Tibial artery (tissue), 4 donors: Measurements from ENCODE around the gene IRF2.

Experiments
- DNase-seq, 2 donors: peaks; one replicate each; pipeline ENCODE4 v3.0.0-alpha.2; 2019
- H3K27ac ChIP-seq, 2 donors: fragments of 200-600 bp; sonication (generic) in 1 of 2; 1 replicate in 1 of 2; 2 replicates in 1 of 2; pipeline ENCODE4 v1.5.1; 2018 to 2019; ENCODE audit warnings: mild to moderate bottlenecking in 1 of 2
- H3K27me3 ChIP-seq, 2 donors: fragments of 200-600 bp; sonication (generic) in 1 of 2; one replicate each; pipeline versions ENCODE4 v1.5.1 to v1.6.0; 2016 to 2019
- H3K36me3 ChIP-seq, 3 donors: fragments of 200-600 bp; sonication (generic) in 2 of 3; one replicate each; pipeline ENCODE4 v1.5.1; 2016 to 2019; ENCODE audit warnings: mild to moderate bottlenecking in 2 of 3
- H3K4me1 ChIP-seq, 4 donors: fragments of 200-600 bp; sonication (generic) in 2 of 4; 1 replicate in 3 of 4; 2 replicates in 1 of 4; pipeline ENCODE4 v1.5.1; 2016 to 2019
- H3K4me3 ChIP-seq, 2 donors: fragments of 200-600 bp; sonication (generic) in 1 of 2; 1 replicate in 1 of 2; 2 replicates in 1 of 2; pipeline ENCODE4 v1.5.1; 2018 to 2019; ENCODE audit warnings: mild to moderate bottlenecking in 2 of 2
- H3K9me3 ChIP-seq, 3 donors: fragments of 200-600 bp; sonication (generic) in 1 of 3; one replicate each; pipeline ENCODE4 v1.5.1; 2016 to 2019
- CTCF ChIP-seq, 2 experiments: fragments of 200-600 bp in 1 of 2; fragments of 450-650 bp in 1 of 2; IDR thresholded peaks; one replicate each; pipeline ENCODE4 v1.5.1; 2017 to 2019; ENCODE audit warnings: antibody characterized with exemption in 2 of 2, mild to moderate bottlenecking in 1 of 2, moderate library complexity in 1 of 2
- intact Hi-C: fragments of 100-400 bp; cut with DNase I; formaldehyde crosslinking; loops from one replicate; pipeline ENCODE4 v1.15.0; 2023; ENCODE audit warnings: low total_unique reads

IRF2 gene

GRCh38 chr4:184448821-184449220 lies 25.5 kb downstream of the IRF2 start:
- no peak for TF ChIP-seq CTCF (IDR thresholded peaks at IDR 0.05)
- H3K36me3 ChIP-seq: no peaks in the 10 kb centered on the region
- peak overlapping the region; percentile 51 to 64 for H3K27ac ChIP-seq
- H3K4me1 ChIP-seq: peaks cover 0 to 86% (median 52%) of the 10 kb centered on the region in 4 donors
- H3K9me3 ChIP-seq: no peaks in the 10 kb centered on the region
- peak in 1 of 2 donors; percentile 49 for DNase-seq
- intact Hi-C loops: no loop called here
- peak overlapping the region; percentile 31 to 41 for H3K4me3 ChIP-seq
- no peaks in the 10 kb centered on the region for H3K27me3 ChIP-seq

GRCh38 chr4:184448141-184448540 lies 26.2 kb downstream of the IRF2 start:
- no peaks in the 10 kb centered on the region for H3K36me3 ChIP-seq
- H3K9me3 ChIP-seq: no peaks in the 10 kb centered on the region
- intact Hi-C loops: no loop called here
- no peak for TF ChIP-seq CTCF (IDR thresholded peaks at IDR 0.05)
- peak overlapping the region; percentile 31 to 41 for H3K4me3 ChIP-seq
- DNase-seq: no peak
- no peaks in the 10 kb centered on the region for H3K27me3 ChIP-seq
- H3K4me1 ChIP-seq: peaks cover 0 to 83% (median 45%) of the 10 kb centered on the region in 4 donors
- H3K27ac ChIP-seq: peak overlapping the region; percentile 51 to 64

- H3K36me3 ChIP-seq: no peaks in the 10 kb centered on the region
- H3K27ac ChIP-seq: no peak overlapping the region
- intact Hi-C loops: no loop called here
- H3K27me3 ChIP-seq: no peaks in the 10 kb centered on the region
- H3K9me3 ChIP-seq: no peaks in the 10 kb centered on the region
- no peak overlapping the region for H3K4me3 ChIP-seq
- DNase-seq: no peak
- no peak for TF ChIP-seq CTCF (IDR thresholded peaks at IDR 0.05)
- H3K4me1 ChIP-seq: peaks cover 0 to 82% (median 43%) of the 10 kb centered on the region in 4 donors
Measured at GRCh38 chr4:184447664-184448063, 26.7 kb downstream of the IRF2 start.

- no peak for TF ChIP-seq CTCF (IDR thresholded peaks at IDR 0.05)
- DNase-seq: no peak
- Histone ChIP-seq H3K27ac (no peak overlapping the region), H3K9me3 (no peaks in the 10 kb centered on the region), H3K4me1 (peaks cover 0 to 82% (median 44%) of the 10 kb centered on the region in 4 donors), H3K36me3 (no peaks in the 10 kb centered on the region), H3K27me3 (no peaks in the 10 kb centered on the region), H3K4me3 (no peak overlapping the region)
- intact Hi-C loops: no loop called here
Measured at GRCh38 chr4:184446132-184446658, 28.2 kb downstream of the IRF2 start.

- peaks cover 0 to 82% (median 45%) of the 10 kb centered on the region in 4 donors for H3K4me1 ChIP-seq
Measured at GRCh38 chr4:184444953-184445309, 29.4 kb downstream of the IRF2 start.

More at GRCh38 chr4:184444953-184445309, 29.4 kb downstream of the IRF2 start:
- no peak overlapping the region for H3K4me3 ChIP-seq
- H3K27me3 ChIP-seq: no peaks in the 10 kb centered on the region
- H3K9me3 ChIP-seq: no peaks in the 10 kb centered on the region
- DNase-seq: peak in 1 of 2 donors; percentile 40
- TF ChIP-seq CTCF (IDR thresholded peaks at IDR 0.05): no peak
- no peaks in the 10 kb centered on the region for H3K36me3 ChIP-seq
- intact Hi-C loops: no loop called here
- H3K27ac ChIP-seq: no peak overlapping the region
